HG02981 (cell line): ENCODE results near the gene CHAC1.

Experiments
- ATAC-seq: cut with Tn5 transposase; IDR thresholded peaks from one replicate; pipeline ENCODE4 v1.9.1; 2021; ENCODE audit warnings: mild to moderate bottlenecking, moderate library complexity; ENCODE audit not compliant: unreplicated experiment

Gene CHAC1, protein sequence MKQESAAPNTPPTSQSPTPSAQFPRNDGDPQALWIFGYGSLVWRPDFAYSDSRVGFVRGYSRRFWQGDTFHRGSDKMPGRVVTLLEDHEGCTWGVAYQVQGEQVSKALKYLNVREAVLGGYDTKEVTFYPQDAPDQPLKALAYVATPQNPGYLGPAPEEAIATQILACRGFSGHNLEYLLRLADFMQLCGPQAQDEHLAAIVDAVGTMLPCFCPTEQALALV

DNA sequence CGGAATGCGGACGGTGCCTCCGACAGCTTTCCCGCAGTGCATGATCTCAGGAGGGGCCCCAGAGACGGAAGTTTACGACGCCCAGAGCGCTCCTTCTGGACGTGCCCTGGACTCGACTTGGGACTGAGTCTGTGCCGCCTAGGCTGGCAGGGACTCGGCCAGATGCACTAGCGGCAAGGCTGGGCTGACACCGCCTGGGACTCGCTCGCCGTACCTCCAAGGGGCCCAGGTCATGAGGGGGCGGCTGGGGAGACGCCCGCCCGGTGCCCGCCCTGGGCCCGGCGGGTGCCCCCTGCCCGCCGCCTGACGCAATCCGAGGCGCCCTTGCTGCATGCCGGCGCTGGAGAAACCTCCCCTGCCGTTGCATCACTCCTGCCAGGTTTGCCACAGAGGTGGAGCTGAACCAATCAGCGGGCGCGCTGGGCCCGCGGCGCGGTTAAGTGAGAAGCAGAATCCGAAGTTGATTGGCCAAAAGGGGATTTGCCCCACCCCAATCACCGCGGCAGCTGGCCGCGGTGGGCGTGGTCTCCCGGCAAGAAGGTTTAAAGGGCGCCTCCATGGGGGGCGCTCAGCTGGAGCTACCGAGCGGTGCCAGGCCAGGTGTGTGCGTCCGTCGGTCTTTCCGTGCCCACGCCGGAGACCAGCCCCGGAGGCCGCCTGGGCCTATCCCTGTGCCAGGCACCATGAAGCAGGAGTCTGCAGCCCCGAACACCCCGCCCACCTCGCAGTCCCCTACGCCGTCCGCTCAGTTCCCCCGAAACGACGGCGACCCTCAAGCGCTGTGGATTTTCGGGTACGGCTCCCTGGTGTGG is at the start of gene CHAC1:
CHAC1 (plus strand) TSS at position 571 of the 812 bp plus-strand sequence; CDS start at position 684, 113 bp downstream.
- ATAC-seq = peak; percentile 90

DNA sequence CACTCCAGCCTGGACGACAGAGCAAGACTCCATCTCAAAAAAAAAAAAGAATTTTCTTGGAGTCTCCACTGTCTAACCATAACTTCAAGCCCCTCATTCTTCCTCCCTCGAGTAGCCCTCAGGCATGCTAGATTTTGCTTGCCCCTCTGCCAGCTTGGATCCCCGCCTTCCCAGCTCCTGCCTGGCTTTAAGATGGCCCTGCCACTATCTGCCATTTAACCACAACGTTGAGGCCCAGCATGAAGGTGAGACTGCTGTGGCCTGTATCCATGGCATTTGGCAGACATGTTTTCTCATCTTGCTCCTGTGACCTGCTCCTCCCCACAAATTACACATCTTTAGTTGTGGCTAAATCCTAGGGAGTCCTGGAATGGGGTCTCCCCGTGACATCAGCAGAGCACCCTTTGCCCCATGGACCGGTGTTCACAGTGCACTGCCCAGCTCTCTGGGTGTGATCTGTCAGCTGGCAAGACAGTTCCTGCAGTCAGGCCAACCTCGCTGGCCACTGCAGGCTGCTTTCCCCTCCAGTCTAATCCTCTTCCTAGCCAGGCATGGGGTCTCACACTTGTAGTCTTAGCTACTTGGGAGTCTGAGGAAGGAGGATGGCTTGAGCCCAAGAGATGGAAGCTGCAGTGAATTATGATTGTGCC is 48.6 kb upstream of the CHAC1 start:
- no peak for ATAC-seq

DNA sequence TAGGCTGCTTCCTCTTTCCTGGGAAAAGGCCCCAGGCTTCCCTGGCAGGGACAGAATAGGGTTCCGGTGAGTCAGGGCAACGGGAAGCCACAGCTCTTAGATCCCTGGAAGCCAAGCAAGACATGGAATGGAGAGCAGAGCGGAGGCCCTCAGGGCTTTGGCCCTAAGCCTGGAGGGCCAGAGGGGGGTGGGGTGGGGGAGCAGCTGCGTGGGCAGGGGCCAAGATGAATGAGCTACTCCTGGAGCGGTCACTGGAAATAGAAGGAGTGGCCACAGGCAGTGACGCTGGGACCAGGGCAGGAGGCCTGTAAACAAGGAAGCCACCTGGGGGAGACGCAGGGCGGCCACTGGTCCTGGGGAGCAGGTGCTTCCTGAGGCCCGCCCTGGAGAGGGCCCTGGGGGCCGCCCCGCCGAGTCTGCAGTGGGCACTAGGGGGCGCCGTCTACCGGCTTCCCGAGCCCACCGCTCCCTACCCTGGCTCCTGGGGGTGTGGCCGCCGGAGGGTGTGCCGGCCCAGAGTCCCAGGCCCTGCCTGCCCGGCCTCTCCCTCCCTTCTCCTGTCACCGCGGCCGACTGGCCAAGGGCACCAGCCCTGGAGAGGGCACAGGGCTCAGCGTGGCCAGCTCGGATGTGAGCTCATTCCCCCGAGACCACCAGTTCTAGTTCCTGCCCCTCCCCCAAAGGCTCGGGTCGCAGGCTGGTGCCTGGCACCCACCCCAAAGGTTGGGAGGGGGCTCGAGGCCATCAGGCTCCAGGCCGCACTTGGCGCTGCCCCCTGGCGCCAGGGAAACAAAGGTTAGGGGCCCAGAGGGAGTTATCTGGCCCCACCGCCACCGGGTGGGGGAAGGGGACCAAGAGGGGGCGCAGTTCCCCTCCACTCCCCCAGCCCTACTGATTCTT is 46.9 kb upstream of the CHAC1 start:
- peak; percentile 67 for ATAC-seq

DNA sequence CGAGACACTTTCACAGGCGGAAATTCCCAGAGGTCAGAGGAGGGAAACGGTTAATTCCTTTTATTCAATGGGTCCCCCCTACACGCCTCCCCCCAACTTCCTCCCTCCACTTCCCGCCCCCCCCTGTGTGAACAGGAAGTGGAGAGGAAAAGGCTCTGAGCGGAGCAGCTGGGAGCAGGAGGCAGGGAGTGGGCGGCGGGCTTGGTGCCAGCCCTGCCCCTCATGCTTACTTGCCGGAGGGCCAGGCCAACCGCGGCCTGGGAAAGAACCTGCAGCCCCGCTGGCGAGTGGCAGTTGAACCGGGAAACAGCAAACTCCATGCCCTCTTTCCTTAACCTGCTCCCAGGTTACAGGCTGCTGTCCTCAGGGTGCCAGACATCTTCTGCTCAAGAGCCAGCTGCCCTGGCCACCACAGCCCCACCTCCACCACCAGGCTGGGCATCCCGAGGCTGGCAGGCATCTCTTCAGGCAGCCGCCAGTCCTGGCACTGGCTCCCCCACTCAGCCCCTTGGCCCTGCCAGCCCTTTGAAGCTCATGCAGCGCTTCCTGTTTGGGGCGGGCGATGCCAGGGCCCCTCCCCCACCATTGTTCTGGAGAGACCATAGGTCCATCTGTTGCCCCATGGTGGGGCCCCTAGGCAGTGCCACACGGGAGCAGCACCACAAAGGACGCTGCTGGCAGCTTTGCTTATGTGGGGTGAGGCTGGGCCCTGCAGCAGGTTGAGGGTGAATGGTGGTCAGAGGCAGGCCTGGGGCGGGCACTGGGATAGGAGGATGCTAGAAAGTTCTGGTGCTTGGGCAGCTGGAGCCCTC is 46.1 kb upstream of the CHAC1 start:
- no peak for ATAC-seq

DNA sequence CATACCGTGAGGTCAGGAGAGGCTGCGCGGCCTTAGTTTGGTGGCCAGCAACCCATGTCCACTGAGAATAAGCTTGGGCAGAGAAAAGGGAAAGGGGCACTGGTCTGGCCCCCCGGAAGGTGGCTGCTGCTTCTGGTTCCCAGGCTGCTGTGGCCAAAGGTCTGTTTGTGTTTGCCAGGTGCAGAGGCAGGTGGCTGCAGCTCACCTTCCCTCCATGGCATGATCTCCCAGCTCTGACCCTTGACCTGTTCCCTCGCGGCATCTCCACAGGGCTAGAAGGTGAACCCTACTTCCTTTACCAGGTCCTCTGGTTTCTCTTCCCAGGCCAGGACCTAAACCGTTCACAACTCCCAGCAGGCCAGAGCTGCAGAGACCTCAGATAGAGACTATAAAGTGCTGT is 45.2 kb upstream of the CHAC1 start:
- ATAC-seq = no peak

GRCh38 chr15:40909662-40910630 is 43.3 kb upstream of the CHAC1 start:
- no peak for ATAC-seq

- ATAC-seq = no peak
These were observed 42.1 kb upstream of the CHAC1 start for GRCh38 chr15:40911141-40911540.

DNA sequence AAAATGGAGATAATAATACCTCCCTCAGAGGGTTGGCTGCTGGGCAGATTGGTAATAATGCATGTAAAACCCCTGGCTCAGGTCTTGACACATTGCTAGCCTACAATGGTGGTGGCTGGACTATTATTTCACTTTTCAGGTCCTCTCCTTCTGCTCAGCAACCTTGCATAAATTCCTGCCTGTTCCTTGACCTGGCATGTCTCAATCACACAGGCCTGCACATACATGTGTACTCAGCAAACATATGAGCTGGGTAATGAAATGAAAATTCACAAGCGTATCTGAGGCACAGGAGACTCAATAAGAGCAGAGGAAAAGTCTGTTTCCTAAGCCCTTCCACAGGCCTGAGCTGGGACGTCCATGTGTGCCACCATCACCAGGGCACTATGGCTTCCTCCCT is 41.6 kb upstream of the CHAC1 start:
- ATAC-seq = no peak

- no peak for ATAC-seq
These were observed 40.8 kb upstream of the CHAC1 start for GRCh38 chr15:40912478-40912877.

DNA sequence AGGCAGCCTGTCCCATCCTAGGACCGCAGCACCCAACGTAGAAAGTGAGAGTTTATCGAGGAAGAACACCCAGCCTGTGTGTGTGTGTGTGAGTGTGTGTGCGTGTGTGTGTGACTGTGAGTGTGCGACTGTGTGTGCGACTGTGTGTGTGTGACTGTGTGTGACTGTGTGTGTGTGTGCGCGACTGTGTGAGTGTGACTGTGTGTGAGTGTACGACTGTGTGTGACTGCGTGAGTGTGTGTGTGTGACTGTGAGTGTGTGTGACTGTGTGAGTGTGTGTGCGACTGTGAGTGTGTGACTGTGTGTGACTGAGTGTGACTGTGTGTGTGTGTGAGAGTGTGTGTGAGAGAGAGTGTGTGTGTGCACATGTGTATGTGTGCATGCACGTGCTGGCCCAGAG is 39.3 kb upstream of the CHAC1 start:
- no peak for ATAC-seq

- no peak for ATAC-seq
These were observed 38.8 kb upstream of the CHAC1 start for GRCh38 chr15:40914486-40914885.

DNA sequence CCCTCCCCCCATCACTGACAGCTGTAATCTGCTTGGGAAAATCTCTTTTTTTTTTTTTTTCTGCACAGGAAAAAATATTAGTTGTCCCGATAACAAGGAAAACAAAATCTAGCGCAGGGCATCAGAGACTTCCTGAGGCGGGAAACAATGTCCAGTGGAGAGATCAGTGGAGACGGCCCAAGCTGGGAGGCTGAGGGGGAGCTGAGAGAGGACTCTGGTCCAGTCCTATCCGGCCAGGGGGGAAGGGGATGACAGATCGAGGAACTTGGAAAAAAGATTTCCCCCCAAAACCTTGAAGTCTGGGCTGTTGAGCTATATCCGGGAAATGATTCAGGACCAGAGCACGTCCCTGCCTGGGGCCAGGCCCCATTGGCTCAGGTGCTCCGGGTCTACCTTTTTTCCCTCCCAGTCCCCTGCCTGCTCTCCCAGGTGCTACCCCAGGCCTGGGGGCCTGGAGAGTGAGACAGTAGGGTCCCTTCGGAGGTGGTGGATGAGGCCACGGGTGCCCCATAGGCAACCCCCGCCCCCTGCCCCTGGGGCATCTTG is 38.1 kb upstream of the CHAC1 start:
- ATAC-seq = no peak

DNA sequence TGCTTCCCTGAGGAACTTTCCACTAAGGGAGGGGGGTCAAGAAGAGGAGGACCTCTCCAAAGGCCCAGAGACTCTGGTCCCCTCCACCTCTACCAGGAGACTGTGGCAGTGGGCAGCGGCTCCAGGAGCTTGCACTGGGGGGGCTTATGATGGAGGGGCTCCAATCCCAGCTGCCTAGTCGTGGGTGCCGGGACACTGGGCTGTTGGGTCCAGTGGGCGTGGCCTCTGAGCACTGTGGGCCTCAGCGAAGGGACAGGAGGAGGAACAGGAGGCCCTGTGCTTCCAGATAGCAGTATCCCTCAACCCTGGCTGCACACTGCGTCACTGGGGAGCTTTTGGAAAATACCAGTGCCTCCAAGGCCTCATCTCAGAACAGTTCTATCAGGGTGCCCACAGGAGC is 37.6 kb upstream of the CHAC1 start:
- no peak for ATAC-seq

- ATAC-seq = no peak
These were observed 35.7 kb upstream of the CHAC1 start for GRCh38 chr15:40917585-40917984.

GRCh38 chr15:40918146-40918798 is 35.0 kb upstream of the CHAC1 start:
- ATAC-seq = no peak

DNA sequence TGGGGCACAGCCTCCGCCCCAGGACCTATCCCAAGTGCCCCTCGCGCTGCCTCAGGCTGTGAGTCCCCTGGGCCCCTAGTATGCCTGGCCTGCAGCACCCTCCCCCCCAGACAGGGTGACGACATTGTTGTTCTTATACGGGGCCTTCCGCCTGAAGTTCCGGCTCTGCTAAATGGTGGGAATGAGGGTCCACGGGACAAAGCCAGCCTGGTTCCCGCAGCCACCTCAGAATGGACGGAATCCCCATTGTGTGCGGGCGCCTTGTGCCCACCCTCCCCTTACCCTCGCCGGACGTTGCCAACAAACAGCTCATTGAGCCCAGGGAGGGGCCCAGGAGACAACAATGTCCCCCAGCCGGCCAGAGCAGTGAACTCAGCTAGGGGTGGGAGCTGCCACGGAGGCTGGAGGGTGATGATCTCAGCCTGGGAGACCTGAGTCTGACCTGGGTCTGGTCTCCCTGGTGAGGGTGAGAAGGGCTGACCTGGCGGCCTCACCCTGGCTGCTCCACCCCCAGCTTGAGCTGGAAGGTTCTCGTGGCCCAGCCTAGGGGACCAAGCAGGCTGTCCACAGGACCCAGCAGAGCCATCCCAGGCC is 34.4 kb upstream of the CHAC1 start:
- no peak for ATAC-seq

DNA sequence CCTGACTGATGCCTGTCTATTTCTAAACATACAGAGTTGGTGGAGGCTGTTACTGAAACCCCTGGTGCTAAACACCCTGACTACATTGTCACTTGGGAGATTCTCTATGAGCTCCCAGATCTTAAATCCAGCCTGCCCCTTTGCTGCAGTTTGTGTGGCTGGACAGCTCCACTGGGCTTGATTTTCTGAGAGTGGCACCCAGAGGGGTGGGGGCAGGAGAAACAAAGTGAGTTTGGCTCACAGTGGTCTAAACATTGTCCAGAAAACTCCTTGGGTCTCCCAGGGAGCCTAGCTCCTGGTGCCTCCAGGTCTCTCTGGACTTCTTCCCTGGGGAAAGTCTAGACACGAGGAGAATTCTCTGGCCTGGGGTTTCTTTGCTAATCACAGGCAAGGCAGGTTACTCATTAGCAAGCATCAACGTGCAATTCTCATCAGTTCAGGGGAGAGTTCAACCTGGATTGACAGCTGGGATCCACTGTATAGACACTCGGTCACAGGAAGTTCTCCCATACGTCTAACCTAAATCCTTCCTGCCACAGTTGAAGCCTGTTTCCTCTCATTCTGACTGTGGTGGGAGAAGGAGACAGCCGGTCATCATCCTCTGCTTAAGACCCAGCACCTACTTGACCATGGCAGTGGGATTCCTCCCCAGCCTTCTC is 31.2 kb upstream of the CHAC1 start:
- ATAC-seq = no peak
